Vagina (tissue), 2 donors: ENCODE measurements around the gene CERK.

Experiments
- CTCF ChIP-seq, 3 experiments: fragments of 450-650 bp in 2 of 3; fragments of 200-600 bp in 1 of 3; sonication (generic) in 1 of 3; IDR thresholded peaks; one replicate each; pipeline ENCODE4 v1.5.1; 2017 to 2019; ENCODE audit warnings: antibody characterized with exemption in 3 of 3, mild to moderate bottlenecking in 2 of 3, moderate library complexity in 2 of 3
- POLR2A ChIP-seq, 2 donors: fragments of 450-650 bp; IDR thresholded peaks; one replicate each; pipeline ENCODE4 v1.6.1; 2017; ENCODE audit warnings: antibody characterized with exemption in 2 of 2, mild to moderate bottlenecking in 2 of 2, moderate library complexity in 2 of 2

- TF ChIP-seq POLR2A (IDR thresholded peaks at IDR 0.05) (no peak), CTCF (IDR thresholded peaks at IDR 0.05) (no peak)
Observed at GRCh38 chr22:46770151-46770641, 32.1 kb upstream of the CERK start.
